WTC11 (cell line): ENCODE results near the gene ECHDC3. TPM values are rescaled to one million over a fixed set of nuclear protein-coding genes. Genes with fewer than 3 reads are reported as not detected.

Source experiments
- ATAC-seq: fragments of 200-7000 bp; cut with Tn5 transposase; 2 replicates; pipeline ENCODE4 v1.10.0; 2021; ENCODE audit warnings: mild to moderate bottlenecking, moderate library complexity
- CTCF ChIA-PET: fragments of 300-600 bp; sonication (Branson Sonifier 250); formaldehyde crosslinking; loops from one replicate; lab custom pipeline; 2021; ENCODE audit warnings: antibody characterized with exemption; lab: Charles Lee
- POLR2A ChIA-PET: fragments of 350-600 bp; sonication (Branson Sonifier 250); formaldehyde crosslinking; loops from one replicate; lab custom pipeline; 2021; ENCODE audit warnings: antibody characterized with exemption; lab: Charles Lee
- DNase-seq: peaks from one replicate; pipeline ENCODE4 v3.0.0; 2021; ENCODE audit warnings: low spot score
- H3K27ac Mint-ChIP-seq: 2 replicates; pipeline ENCODE4 v1.8.0; 2021; ENCODE audit warnings: mixed read lengths
- H3K27me3 Mint-ChIP-seq: 2 replicates; pipeline ENCODE4 v1.8.0; 2021; ENCODE audit warnings: low read depth, mild to moderate bottlenecking, moderate library complexity, mixed read lengths
- H3K36me3 Mint-ChIP-seq: 2 replicates; pipeline ENCODE4 v1.8.0; 2021; ENCODE audit warnings: mixed read lengths
- H3K4me1 Mint-ChIP-seq: 2 replicates; pipeline ENCODE4 v1.8.0; 2022; ENCODE audit warnings: mixed read lengths
- H3K4me3 Mint-ChIP-seq: 2 replicates; pipeline ENCODE4 v1.8.0; 2021; ENCODE audit warnings: mild to moderate bottlenecking, moderate library complexity, mixed read lengths
- H3K9me3 Mint-ChIP-seq: 2 replicates; pipeline ENCODE4 v1.8.0; 2021; ENCODE audit warnings: mixed read lengths
- ATF1 ChIP-seq: sonication (generic); formaldehyde crosslinking; IDR thresholded peaks from 2 replicates; pipeline ENCODE4 v1.8.1; 2023; ENCODE audit warnings: mild to moderate bottlenecking, moderate library complexity, missing genetic modification reagents
- CDX4 ChIP-seq: fragments of 250-450 bp; sonication (Bioruptor Pico); IDR thresholded peaks from 2 replicates; pipeline ENCODE4 v1.9.0; 2021; ENCODE audit warnings: moderate library complexity, mild to moderate bottlenecking, inconsistent platforms, borderline replicate concordance
- CREB1 ChIP-seq: sonication (generic); formaldehyde crosslinking; IDR thresholded peaks from 2 replicates; pipeline ENCODE4 v1.8.0; 2023; ENCODE audit warnings: mild to moderate bottlenecking, missing genetic modification reagents
- EMX1 ChIP-seq: fragments of 250-450 bp; sonication (Bioruptor Pico); IDR thresholded peaks from 2 replicates; pipeline ENCODE4 v1.8.0; 2021; ENCODE audit warnings: mild to moderate bottlenecking
- GRHL2 ChIP-seq: fragments of 250-450 bp; sonication (Bioruptor Pico); IDR thresholded peaks from 2 replicates; pipeline ENCODE4 v1.8.0; 2022; ENCODE audit warnings: mild to moderate bottlenecking, moderate library complexity; ENCODE audit not compliant: insufficient replicate concordance, severe bottlenecking
- GTF2I ChIP-seq: fragments of 250-450 bp; sonication (Bioruptor Pico); conservative IDR thresholded peaks from 2 replicates; pipeline ENCODE4 v1.4.0; 2021; ENCODE audit warnings: mild to moderate bottlenecking
- NFE2L1 ChIP-seq: sonication (generic); formaldehyde crosslinking; IDR thresholded peaks from 2 replicates; pipeline ENCODE4 v1.8.1; 2023; ENCODE audit warnings: missing genetic modification reagents
- NFYB ChIP-seq: sonication (generic); formaldehyde crosslinking; conservative IDR thresholded peaks from 2 replicates; pipeline ENCODE4 v1.8.0; 2022; ENCODE audit warnings: low read depth, missing genetic modification reagents
- SMAD3 ChIP-seq: sonication (generic); formaldehyde crosslinking; IDR thresholded peaks from 2 replicates; pipeline ENCODE4 v1.8.0; 2022; ENCODE audit warnings: missing genetic modification reagents, mild to moderate bottlenecking, borderline replicate concordance
- USF2 ChIP-seq: sonication (generic); formaldehyde crosslinking; IDR thresholded peaks from 2 replicates; pipeline ENCODE4 v1.8.1; 2023; ENCODE audit warnings: mild to moderate bottlenecking, missing genetic modification reagents, moderate library complexity
- ZNF317 ChIP-seq: sonication (generic); formaldehyde crosslinking; IDR thresholded peaks from 2 replicates; pipeline ENCODE4 v1.8.1; 2023; ENCODE audit warnings: low read depth, mild to moderate bottlenecking, moderate library complexity, missing genetic modification reagents, borderline replicate concordance
- ZNF416 ChIP-seq: fragments of 250-450 bp; sonication (Bioruptor Pico); IDR thresholded peaks from 2 replicates; pipeline ENCODE4 v1.9.0; 2021; ENCODE audit warnings: mild to moderate bottlenecking, inconsistent platforms
- ZNF423 ChIP-seq: fragments of 250-450 bp; sonication (Bioruptor Pico); IDR thresholded peaks from 2 replicates; pipeline ENCODE4 v2.1.2; 2022; ENCODE audit warnings: mild to moderate bottlenecking, moderate library complexity
- ZNF512 ChIP-seq: sonication (generic); formaldehyde crosslinking; IDR thresholded peaks from 2 replicates; pipeline ENCODE4 v1.8.1; 2022; ENCODE audit warnings: missing genetic modification reagents, borderline replicate concordance
- ZNF671 ChIP-seq: fragments of 250-450 bp; sonication (Bioruptor Pico); IDR thresholded peaks from 2 replicates; pipeline ENCODE4 v1.8.0; 2021; ENCODE audit warnings: mild to moderate bottlenecking
- total RNA-seq: library from RNA; stranded (reverse); gene quantifications from 3 replicates; pipeline ENCODE4 v1.2.3, GENCODE V29; 2021
- TF ChIP-seq, protein P1 (sequence below): sonication (generic); formaldehyde crosslinking; IDR thresholded peaks from 2 replicates; pipeline ENCODE4 v1.8.1; 2022; ENCODE audit warnings: low read depth, missing genetic modification reagents, borderline replicate concordance
- TF ChIP-seq, protein P2 (sequence below): sonication (generic); formaldehyde crosslinking; IDR thresholded peaks from 2 replicates; pipeline ENCODE4 v1.8.0; 2023; ENCODE audit warnings: missing genetic modification reagents, mild to moderate bottlenecking, borderline replicate concordance

The ECHDC3 gene
- total RNA-seq, 1 experiment from 2014 or later: 17.1 TPM

DNA sequence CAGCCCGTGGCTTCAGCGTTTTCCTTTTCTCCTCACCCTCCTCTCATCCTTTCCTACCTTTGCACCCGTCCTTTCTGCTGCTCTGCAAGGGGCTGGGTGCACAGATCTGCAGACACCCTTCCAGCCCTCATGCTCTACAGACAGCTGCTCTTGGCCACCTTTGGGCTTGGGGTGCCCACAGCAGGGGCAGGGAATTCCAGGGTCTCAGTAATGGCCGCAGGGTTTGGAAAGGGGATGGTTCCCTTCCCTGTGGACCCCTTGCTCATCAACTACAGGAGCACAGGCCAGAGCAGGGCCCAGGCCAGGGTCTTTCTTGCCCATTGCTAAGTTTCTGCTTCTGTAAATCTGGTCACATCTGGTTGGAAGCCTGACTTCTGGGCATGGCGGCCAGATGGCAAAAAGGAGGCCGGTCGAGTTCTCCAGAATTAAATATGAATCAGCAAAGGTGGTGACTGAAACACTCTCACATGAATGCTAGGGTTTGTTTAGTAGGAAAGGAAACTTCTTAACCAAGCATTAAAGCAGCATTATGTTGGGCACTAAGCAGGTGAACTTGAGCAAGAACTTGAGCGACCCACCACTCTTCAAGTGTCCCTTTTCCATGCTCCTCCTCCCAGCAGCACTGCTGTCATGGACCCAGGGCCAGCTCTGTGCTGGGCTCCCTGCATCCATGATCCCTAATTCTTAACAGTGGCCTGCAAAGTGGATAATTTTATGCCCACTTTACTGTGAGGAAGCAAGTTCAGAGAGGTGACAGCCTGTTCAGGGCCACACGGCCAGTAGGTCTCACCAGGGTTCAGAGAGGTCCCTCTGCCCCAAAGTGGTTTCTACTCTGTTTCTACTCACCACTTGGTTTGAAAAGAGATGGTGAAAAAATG lies 1.5 kb downstream of the ECHDC3 start:
- POLR2A ChIA-PET: no interaction called here

GRCh38 chr10:11745045-11745444 lies 2.9 kb downstream of the ECHDC3 start:
- no peak for ATAC-seq
- POLR2A ChIA-PET: interaction anchor here (0.7 kb wide), 1 partner anchor 11 kb away, joined by 3 read pairs; no protein-coding TSS in a partner anchor
- DNase-seq: no peak
- TF ChIP-seq ATF1 (no peak), ZNF512 (CRISPR knock-in tag) (no peak), ZNF423 (CRISPR knock-in tag) (no peak), EMX1 (no peak), ZNF317 (CRISPR knock-in tag) (no peak), ZNF671 (no peak), USF2 (CRISPR knock-in tag) (no peak), NFE2L1 (no peak), GRHL2 (CRISPR knock-in tag) (no peak), CDX4 (CRISPR knock-in tag) (no peak), NFYB (CRISPR knock-in tag) (no peak), SMAD3 (no peak)
- TF ChIP-seq, protein P1, sequence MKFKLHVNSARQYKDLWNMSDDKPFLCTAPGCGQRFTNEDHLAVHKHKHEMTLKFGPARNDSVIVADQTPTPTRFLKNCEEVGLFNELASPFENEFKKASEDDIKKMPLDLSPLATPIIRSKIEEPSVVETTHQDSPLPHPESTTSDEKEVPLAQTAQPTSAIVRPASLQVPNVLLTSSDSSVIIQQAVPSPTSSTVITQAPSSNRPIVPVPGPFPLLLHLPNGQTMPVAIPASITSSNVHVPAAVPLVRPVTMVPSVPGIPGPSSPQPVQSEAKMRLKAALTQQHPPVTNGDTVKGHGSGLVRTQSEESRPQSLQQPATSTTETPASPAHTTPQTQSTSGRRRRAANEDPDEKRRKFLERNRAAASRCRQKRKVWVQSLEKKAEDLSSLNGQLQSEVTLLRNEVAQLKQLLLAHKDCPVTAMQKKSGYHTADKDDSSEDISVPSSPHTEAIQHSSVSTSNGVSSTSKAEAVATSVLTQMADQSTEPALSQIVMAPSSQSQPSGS (CRISPR knock-in tag): no peak
- TF ChIP-seq, protein P2, sequence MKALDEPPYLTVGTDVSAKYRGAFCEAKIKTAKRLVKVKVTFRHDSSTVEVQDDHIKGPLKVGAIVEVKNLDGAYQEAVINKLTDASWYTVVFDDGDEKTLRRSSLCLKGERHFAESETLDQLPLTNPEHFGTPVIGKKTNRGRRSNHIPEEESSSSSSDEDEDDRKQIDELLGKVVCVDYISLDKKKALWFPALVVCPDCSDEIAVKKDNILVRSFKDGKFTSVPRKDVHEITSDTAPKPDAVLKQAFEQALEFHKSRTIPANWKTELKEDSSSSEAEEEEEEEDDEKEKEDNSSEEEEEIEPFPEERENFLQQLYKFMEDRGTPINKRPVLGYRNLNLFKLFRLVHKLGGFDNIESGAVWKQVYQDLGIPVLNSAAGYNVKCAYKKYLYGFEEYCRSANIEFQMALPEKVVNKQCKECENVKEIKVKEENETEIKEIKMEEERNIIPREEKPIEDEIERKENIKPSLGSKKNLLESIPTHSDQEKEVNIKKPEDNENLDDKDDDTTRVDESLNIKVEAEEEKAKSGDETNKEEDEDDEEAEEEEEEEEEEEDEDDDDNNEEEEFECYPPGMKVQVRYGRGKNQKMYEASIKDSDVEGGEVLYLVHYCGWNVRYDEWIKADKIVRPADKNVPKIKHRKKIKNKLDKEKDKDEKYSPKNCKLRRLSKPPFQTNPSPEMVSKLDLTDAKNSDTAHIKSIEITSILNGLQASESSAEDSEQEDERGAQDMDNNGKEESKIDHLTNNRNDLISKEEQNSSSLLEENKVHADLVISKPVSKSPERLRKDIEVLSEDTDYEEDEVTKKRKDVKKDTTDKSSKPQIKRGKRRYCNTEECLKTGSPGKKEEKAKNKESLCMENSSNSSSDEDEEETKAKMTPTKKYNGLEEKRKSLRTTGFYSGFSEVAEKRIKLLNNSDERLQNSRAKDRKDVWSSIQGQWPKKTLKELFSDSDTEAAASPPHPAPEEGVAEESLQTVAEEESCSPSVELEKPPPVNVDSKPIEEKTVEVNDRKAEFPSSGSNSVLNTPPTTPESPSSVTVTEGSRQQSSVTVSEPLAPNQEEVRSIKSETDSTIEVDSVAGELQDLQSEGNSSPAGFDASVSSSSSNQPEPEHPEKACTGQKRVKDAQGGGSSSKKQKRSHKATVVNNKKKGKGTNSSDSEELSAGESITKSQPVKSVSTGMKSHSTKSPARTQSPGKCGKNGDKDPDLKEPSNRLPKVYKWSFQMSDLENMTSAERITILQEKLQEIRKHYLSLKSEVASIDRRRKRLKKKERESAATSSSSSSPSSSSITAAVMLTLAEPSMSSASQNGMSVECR (CRISPR knock-in tag): no peak
- TF ChIP-seq, all 79 proteins: peak for 0
- H3K4me1 Mint-ChIP-seq: peaks cover 10% of the 10 kb centered on the region
- no peak overlapping the region for H3K27ac Mint-ChIP-seq
- CTCF ChIA-PET: interaction anchor here (2.2 kb wide), 1 partner anchor 13 kb away, joined by 4 read pairs; no protein-coding TSS in a partner anchor
- peaks cover 11% of the 10 kb centered on the region for H3K36me3 Mint-ChIP-seq
- peaks cover 23% of the 10 kb centered on the region for H3K27me3 Mint-ChIP-seq
- H3K4me3 Mint-ChIP-seq: no peak overlapping the region
- H3K9me3 Mint-ChIP-seq: peaks cover 11% of the 10 kb centered on the region

More for the DNA sequence above, 1.5 kb downstream of the ECHDC3 start:
- H3K9me3 Mint-ChIP-seq: peaks cover 20% of the 10 kb centered on the region
- no peak for DNase-seq
- TF ChIP-seq ZNF416 (CRISPR knock-in tag) (no peak), CREB1 (CRISPR knock-in tag) (no peak), GTF2I (CRISPR knock-in tag) (no peak)
- TF ChIP-seq, all 79 proteins: peak for 0
- H3K4me1 Mint-ChIP-seq: peaks cover 10% of the 10 kb centered on the region
- H3K27ac Mint-ChIP-seq: no peak overlapping the region
- ATAC-seq: no peak
- H3K36me3 Mint-ChIP-seq: peaks cover 17% of the 10 kb centered on the region
- peak overlapping the region; percentile 52 for H3K4me3 Mint-ChIP-seq
- peaks cover 34% of the 10 kb centered on the region for H3K27me3 Mint-ChIP-seq
- CTCF ChIA-PET: no interaction called here
